ENCODE measurements around the gene CCNL2. TPM values are rescaled to one million over a fixed set of nuclear protein-coding genes. Genes with fewer than 3 reads are reported as not detected.

The CCNL2 gene
- total and polyA plus RNA-seq, 2 of the 13 experiments (the other 11 are each of a cell fraction or from before 2014, with no cell fraction given) = 105 to 340 TPM

- TF ChIP-seq RERE (CRISPR knock-in tag; IDR thresholded peaks at IDR 0.05; ENCODE audit: low read depth) (no peak), ZNF513 (CRISPR knock-in tag; conservative IDR thresholded peaks at IDR 0.05) (no peak), ATF4 (CRISPR knock-in tag; IDR thresholded peaks at IDR 0.05) (no peak), RXRA (CRISPR knock-in tag; IDR thresholded peaks at IDR 0.05) (peak; percentile 81; the same call in 1 of the 2 replicates), NFE2 (CRISPR knock-in tag; IDR thresholded peaks at IDR 0.05) (no peak), MIER2 (CRISPR knock-in tag; IDR thresholded peaks at IDR 0.05) (no peak; the same call in 1 of the 2 replicates), NKX3-1 (CRISPR knock-in tag; IDR thresholded peaks at IDR 0.05) (no peak), MAF1 (CRISPR knock-in tag; IDR thresholded peaks at IDR 0.05; ENCODE audit: borderline replicate concordance) (no peak), CHD4 (IDR thresholded peaks at IDR 0.05; ENCODE audit: borderline replicate concordance, low read length) (no peak), HOXD1 (CRISPR knock-in tag; IDR thresholded peaks at IDR 0.05) (peak; percentile 34; the same call in 1 of the 2 replicates), JDP2 (CRISPR knock-in tag; IDR thresholded peaks at IDR 0.05; ENCODE audit: borderline replicate concordance) (no peak), ZNF839 (CRISPR knock-in tag; IDR thresholded peaks at IDR 0.05; ENCODE audit: borderline replicate concordance) (0 out of 2 replicates have a peak, but pooled peaks have one; percentile 56), BRCA1 (CRISPR knock-in tag; IDR thresholded peaks at IDR 0.05) (no peak), ZNF335 (CRISPR knock-in tag; IDR thresholded peaks at IDR 0.05) (no peak), BCLAF1 (IDR thresholded peaks at IDR 0.05) (no peak), ZNF326 (CRISPR knock-in tag; IDR thresholded peaks at IDR 0.05; ENCODE audit: borderline replicate concordance) (no peak), NR1H2 (CRISPR knock-in tag; IDR thresholded peaks at IDR 0.05; ENCODE audit: borderline replicate concordance, low read depth) (no peak), MBD4 (IDR thresholded peaks at IDR 0.05; ENCODE audit: borderline replicate concordance, low read length) (no peak), SP140L (CRISPR knock-in tag; IDR thresholded peaks at IDR 0.05; ENCODE audit: borderline replicate concordance) (no peak), KLF11 (CRISPR knock-in tag; IDR thresholded peaks at IDR 0.05) (no peak)
Measured at GRCh38 chr1:1437904-1438376, 38.8 kb upstream of the CCNL2 start (continued).
